NCI-H187 (cell line): ENCODE data around the gene DPH6.
"Not testable (repeated sequence)": the region's sequence is repeated elsewhere in the genome, so short reads cannot be mapped to it uniquely, and the experiment has no call there.

Experiments used
- DNase-seq, 2 experiments: peaks; one replicate each; lab custom pipeline; 2025; lab: John Stamatoyannopoulos, UW

The DPH6 gene

DNA sequence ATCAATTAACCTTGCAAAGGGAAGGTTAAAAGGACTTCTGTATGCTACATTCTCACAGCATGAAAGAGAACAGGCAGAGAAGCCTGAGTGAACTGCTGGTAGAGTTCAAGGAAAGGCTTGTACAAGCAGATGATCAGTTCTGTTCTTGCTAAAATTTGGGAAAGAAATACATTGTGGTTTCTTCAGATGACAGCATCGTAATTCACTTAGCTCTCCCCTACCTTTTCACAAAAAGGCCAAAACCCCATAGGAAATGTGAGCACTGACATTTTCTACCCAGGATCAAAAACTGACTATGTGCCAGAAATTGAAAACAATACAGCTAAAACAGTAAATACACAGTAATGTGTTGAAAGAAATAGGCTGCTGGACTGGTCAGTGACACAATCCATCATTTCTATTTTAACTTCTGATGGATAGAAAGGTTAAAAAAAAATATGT lies 216.4 kb downstream of the DPH6 start:
- no peak for DNase-seq

DNA sequence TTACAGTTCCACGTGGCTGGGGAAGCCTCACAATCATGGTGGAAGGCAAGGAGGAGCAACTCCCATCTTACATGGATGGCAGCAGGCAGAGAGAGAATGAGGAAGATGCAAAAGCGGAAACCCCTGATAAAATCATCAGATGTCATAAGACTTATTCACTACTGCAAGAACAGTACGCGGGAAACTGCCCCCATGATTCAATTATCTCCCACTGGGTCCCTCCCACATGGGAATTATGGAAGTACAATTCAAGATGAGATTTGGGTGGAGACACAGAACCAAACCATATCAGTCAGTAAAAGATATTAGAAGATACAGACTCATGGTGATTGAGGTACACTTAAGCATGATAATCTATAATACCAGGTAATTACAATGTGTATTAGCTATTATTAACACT lies 217.1 kb downstream of the DPH6 start:
- DNase-seq: not testable (repeated sequence)

DNA sequence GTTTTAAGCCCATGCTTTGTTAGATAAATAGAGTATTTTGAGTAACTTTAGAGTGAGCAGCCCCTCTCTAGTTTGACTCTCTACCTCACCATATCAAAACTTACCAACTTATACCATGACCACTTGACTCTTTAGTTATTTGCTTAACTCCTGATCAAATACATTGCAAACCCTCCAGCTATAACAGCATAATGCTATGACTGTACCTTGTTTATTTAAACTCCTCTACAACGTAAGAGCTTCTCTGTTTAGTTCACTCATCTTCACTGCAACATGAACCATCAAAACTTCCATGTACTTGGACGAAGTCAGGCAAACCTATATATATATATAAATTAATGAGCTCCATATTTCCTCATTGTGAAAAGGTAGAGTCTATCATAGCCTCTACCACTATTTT lies 218.2 kb downstream of the DPH6 start:
- no peak for DNase-seq

DNA sequence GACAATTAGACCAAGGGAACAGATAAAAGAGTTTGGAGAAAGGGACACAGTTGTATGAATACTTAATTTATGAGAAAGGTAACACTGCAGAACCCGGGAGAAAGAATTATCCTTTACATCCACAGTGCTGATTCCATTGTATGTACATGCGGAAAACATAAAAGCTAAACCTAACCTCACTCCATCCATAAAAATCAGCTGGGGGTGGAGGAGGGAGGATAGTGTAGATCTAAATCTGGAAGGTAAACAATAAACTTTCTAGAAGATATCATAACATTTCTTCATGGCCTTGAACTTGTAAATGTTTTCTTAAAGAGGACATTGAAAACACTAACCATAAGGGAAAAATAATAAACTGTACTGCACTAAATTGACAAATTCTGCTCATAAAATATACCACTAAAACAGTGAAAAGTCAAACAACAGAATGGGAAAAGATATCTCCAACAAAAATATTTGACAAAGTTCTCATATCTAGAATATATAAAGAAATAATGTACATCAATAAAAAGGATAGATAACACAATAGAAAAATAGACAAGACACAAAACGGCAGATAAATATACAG lies 220.5 kb downstream of the DPH6 start:
- DNase-seq: no peak

DNA sequence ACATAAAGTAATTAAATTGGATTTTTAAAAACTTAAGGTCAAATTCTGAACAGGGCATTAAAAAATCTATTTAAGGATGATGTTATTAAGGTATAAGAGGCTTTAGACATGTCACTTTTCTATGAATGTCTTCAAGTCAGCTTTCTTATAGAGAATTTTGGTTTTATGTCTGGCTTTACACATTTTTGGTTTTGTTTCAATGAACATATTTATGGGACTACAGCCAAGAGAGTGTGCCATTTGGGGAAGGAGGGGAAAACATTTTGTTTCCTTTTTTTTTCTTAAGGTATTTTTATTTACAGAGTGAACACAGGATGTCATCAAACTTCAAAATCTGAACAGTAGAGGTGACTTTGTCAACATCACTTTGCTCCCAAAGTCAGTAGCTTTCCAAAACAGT lies 222.8 kb downstream of the DPH6 start:
- no peak for DNase-seq

DNA sequence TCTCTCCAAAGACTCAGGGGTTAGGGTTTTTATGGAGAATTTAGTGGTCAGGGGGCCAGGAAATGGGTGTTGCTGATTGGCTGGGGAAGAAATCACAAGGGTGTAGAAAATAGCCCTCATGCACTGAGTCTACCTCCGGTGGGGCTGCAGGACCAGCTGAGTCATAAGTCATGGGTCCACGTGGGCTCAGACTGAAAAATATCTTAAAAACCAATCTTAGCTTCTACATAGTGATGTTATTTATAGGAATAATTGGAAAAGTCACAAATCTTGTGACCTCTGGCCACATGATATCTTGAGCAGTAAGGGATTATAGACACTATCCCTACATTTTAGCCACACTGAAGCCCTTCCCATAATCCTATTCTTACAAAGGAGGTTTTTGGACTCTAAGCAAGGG lies 224.0 kb downstream of the DPH6 start:
- DNase-seq: no peak

DNA sequence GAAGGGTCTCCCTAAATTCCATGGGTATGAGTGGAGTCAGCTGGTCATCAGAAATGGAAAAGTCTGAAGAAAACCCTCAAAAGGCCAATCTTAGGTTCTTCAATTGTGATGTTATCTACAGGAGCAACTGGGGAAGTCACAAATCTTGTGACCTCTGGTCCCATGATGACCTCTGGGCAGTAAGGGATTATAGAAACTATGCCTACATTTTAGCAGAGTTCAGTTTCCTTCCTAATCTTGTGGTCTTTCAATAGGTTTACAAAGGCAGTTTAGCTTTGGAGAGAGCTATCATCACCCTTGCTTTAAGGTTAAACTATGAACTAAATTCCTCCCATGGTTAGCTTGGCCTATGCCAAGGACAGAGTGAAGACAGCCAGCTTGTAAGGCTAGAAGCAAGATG lies 225.1 kb downstream of the DPH6 start:
- no peak for DNase-seq
